Amniotic stem cell (primary cell): ENCODE measurements around the gene GPR27.
A peak's percentile ranks its signal among the peaks of the same experiment; 100 is the strongest.

Experiments used
- DNase-seq: peaks from one replicate; lab custom pipeline; 2025; lab: John Stamatoyannopoulos, UW

The GPR27 gene, protein sequence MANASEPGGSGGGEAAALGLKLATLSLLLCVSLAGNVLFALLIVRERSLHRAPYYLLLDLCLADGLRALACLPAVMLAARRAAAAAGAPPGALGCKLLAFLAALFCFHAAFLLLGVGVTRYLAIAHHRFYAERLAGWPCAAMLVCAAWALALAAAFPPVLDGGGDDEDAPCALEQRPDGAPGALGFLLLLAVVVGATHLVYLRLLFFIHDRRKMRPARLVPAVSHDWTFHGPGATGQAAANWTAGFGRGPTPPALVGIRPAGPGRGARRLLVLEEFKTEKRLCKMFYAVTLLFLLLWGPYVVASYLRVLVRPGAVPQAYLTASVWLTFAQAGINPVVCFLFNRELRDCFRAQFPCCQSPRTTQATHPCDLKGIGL

DNA sequence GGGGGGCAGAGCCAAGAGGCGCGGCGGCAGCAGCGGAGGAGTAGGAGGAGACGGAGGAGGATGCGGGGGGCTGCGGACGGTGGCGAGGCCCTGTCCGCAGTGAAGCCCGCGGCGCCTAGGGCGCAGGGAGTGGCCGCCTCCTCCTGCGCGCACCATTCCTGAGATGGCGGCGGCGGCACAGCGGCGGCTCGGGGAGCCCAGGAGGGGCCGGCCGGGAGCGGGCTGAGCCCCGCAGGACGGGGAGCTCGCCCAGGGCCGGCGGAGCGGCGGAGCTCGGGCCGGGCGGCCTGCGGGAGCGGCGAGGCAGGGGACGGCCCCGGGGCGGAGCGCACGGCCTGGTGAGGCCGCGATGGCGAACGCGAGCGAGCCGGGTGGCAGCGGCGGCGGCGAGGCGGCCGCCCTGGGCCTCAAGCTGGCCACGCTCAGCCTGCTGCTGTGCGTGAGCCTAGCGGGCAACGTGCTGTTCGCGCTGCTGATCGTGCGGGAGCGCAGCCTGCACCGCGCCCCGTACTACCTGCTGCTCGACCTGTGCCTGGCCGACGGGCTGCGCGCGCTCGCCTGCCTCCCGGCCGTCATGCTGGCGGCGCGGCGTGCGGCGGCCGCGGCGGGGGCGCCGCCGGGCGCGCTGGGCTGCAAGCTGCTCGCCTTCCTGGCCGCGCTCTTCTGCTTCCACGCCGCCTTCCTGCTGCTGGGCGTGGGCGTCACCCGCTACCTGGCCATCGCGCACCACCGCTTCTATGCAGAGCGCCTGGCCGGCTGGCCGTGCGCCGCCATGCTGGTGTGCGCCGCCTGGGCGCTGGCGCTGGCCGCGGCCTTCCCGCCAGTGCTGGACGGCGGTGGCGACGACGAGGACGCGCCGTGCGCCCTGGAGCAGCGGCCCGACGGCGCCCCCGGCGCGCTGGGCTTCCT lies at the start of gene GPR27:
GPR27 (plus strand) TSS at position 155 of the 909 bp plus-strand sequence; CDS start at position 350, 195 bp downstream.
- DNase-seq = no peak

DNA sequence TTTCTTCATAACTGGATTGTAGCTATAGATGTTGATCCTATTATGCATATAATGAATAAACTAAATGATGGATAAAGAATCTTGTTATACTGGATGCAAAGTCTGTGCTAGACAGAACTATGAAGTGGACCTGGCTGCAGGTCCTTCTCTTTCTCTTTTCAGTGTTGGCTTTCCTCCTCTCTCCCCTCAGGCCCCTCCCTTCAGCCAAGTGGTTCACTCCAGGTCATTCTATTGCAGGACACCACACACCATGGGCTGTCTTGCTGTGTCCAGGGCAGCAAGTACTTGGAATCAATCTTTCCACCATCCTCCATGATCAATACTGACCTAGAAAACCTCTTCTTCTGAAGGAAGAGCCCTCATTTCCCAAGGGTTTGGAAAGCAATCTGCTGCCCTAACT lies 48.7 kb upstream of the GPR27 start:
- DNase-seq = no peak

- no peak for DNase-seq
Observed at GRCh38 chr3:71705681-71706080, 48.0 kb upstream of the GPR27 start.

DNA sequence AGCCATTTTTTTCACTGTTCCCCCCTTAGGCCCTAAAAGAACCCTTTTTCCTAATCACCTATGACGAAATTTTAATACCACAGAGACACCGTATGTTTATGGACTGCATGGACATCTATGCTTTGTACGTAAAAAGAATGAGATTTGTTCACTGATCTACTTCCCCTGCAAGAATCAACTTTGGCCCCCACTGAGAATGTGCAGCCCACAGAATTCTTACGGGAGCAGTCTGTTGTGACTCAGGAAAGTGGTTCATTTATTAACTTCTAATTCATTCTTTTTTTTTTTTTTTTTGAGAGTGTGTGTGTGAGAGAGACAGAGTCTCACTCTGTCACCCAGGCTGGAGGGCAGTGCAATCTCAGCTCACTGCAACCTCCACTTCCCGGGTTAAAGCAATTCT lies 46.1 kb upstream of the GPR27 start:
- no peak for DNase-seq

GRCh38 chr3:71708476-71709105 lies 45.1 kb upstream of the GPR27 start:
- DNase-seq = no peak

GRCh38 chr3:71709908-71710511 lies 43.6 kb upstream of the GPR27 start:
- DNase-seq = no peak

DNA sequence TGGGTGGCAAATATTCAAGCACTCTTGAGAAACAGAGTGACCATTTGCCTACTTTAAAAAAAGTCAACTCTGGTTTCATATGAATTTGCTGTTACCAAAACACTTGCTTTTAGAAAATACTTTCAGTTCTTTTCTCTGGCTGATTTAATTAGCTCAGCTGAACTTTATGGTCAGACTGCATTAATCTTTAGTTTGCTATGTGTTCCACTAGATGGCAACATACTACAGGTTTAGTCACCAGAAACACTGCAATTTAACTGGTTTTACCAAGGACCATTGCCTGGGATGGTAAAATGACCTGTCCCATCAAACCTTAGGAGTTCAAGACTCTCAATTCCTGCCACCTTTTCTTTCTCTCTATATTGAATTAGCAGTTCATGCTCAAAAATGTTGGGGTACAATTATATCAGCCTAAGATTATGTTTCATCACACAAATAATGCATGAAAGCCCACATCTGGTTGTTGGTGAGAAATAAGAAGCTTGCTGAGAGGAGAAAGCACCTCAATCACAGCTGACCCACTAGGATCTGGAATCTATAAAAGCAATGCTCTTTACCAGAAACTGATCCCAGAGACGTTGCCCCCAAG lies 42.7 kb upstream of the GPR27 start:
- DNase-seq = peak; percentile 32

DNA sequence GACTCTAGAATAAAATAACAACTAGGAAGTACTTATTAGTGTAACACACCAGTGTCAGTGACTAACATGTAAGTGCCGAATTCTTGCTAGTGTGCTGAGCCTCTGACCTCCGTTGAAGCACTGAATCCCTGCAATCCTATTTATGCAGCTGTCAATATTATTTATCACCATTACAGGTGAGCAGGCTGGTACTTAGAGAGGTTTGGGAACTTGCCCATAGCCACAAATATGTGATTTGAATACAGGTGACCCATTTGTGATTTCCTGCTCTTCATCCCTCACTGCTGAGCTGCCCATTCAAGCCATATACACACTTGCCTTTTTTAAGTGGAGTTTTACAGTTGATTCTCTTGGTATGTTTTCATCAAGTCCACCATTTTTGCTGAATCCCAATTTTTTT lies 40.6 kb upstream of the GPR27 start:
- DNase-seq = no peak

DNA sequence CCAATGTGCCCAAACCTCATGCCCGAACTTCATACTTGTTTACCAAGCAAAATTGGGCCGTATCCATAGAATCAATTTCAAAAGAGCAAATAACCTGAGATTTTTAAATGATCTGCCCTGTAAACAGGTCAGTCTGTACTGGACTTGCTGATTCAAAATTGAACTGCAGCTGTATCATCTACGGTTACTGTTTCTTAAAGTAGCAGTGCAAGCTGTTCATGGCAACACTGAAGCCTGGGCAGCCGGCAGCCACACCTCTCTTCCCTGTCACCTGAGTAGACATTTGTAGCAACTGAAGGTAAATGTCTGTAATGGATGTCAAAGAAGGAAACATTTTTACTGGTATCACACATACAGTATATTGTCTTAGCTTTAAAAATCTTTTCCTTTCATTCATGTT lies 39.1 kb upstream of the GPR27 start:
- DNase-seq = no peak

GRCh38 chr3:71718072-71718471 lies 35.6 kb upstream of the GPR27 start:
- no peak for DNase-seq

DNA sequence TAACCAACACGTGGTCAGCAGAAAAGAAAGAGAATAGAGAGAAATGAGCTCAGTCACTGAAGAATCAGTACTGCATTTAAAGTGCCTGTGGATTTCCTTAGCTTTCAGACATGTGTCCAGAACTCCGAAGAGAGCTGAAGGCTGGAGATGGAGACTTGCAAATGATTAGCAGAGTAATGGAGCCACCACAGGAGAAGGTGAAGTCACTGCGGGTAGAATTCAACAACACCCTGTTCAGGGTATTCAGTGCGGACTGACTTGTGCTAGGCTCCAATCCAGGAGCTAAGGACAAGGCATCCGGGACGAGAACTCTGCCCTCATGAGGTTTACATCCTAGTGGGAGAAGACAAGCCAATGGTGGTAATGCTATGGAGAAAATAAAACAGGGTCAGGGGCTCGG lies 32.7 kb upstream of the GPR27 start:
- DNase-seq = no peak

DNA sequence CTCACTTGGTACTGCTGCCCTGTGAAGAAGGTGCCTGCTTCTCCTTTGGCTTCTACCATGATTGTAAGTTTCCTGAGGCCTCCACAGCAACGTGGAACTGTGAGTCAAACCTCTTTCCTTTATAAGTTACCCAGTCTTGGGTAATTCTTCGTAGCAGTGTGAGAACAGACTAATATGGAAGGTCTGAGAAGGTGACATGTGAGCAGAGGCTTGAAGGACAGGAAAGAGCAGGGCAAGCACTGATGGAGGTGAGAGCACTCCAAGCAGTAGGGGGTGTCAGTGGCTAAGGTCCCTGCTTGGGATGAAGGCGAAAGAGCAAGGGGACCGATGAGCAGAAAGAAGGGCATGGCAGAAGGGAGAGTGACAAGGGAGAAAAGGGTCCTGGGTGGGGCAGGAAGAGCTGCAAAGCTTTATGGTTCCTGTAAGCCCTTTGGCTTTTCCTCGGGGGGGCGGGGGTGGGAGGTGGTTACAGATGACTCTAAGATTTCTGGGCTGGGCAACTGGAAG lies 32.0 kb upstream of the GPR27 start:
- DNase-seq = no peak

DNA sequence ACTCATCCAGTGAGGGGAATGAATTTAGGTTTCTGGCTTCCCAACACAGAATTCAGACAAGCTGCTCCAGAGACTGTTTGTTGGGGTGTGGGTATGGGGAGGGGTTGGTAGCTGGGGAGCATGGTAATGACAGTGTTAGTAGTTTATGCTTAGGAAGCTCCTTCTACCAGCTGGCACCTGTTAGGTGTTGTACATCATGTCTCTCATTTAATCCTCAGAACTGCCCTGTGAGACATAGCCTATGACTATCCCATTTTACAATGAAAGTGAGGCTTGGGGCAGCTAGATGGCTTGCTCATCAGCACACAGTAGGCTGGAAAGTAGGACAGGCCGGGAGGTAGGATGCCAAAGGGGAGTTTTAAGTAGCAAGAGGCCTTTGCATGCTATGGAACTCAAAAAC lies 31.0 kb upstream of the GPR27 start:
- DNase-seq = no peak

- no peak for DNase-seq
Observed at GRCh38 chr3:71723452-71724170, 30.0 kb upstream of the GPR27 start.

DNA sequence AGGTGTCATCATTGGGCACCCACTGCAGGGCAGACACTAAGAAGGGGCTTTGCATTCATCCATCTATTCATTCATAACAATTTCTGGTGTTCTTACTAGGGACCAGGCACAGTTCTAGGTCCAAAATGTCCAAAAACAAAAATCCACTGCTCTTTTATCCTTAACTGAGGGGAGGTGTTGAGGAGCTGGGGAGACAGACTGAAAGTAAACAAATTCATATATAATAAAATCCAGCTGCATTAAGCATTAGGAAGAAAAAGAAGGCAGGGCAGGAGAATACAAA lies 29.5 kb upstream of the GPR27 start:
- no peak for DNase-seq

- no peak for DNase-seq
Observed at GRCh38 chr3:71724584-71725270, 28.9 kb upstream of the GPR27 start.

DNA sequence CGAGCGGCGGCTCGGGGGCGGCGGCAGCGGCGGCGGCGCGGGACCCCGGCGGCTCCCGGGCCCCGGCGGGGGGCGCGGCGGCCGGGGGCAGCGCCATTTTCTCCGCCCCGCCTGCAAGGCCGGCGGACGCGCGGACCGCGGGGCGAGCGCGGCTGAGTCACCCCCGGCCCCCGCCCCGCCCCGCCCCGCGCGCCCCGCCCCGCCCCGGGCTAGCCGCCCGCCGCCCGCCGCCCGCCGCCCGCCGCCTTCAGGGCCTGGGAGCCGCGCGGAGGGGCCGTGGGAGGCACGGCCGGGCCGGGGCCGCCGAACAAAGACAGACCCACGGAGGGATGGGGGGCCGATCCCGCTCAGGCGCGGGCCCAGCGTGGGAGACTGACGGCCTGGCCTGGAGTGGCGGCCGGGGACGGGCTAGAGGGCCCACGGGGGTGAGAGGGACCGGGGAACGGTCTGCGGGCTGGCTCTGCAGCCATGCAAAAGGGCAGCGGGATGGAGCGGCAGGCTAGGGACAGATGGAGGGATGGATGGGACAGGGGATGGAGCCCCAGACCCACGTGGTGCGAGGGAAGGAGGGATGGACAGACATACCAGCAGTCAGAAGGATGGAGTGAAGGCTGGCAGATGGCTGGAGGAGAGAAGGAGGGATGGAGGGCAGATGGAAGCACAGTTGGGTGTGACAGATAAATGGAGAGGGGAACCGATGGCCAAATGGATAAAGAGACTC lies 28.2 kb upstream of the GPR27 start, which contains the start of gene EIF4E3:
EIF4E3 (minus strand) TSS at position 132 of the 721 bp plus-strand sequence; CDS start at position 97, 35 bp downstream.
- no peak for DNase-seq

DNA sequence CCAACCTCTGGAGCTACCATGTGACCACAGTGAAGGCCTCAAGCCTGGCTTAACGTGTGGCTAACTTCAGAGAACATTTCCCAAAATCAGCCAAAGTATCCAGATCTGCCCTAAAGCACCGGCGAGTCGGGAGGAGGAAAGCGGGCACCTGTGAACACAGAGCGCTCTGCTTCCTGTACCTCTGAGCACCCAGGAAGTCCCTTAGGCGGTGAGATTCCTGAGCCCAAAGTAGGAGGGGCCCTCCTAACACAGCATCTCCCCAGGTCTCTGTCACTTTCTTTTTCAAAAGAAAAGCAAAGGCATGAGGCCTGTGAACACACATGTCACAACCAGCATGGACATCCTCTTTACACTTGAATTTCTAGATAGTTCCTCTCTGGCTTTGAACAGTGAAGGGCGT lies 27.5 kb upstream of the GPR27 start:
- no peak for DNase-seq

GRCh38 chr3:71728632-71729342 lies 24.9 kb upstream of the GPR27 start:
- DNase-seq = no peak
